HEK293 (cell line): ENCODE data around the gene EIF2B5.
A peak's percentile ranks its signal among the peaks of the same experiment; 100 is the strongest.

Source experiments
- CTCF ChIA-PET: fragments of 350-600 bp; formaldehyde crosslinking; extraction: SDS; loops from one replicate; lab custom pipeline; 2021; ENCODE audit warnings: antibody characterized with exemption; lab: Yijun Ruan, JAX
- POLR2A ChIA-PET: fragments of 300-600 bp; formaldehyde crosslinking; extraction: SDS; loops from one replicate; lab custom pipeline; 2020; ENCODE audit warnings: antibody characterized with exemption, inconsistent platforms; lab: Yijun Ruan, JAX
- H3K27ac ChIP-seq: fragments of 200-500 bp; sonication (Bioruptor generic); 2 replicates; pipeline ENCODE4 v1.5.1; 2014; ENCODE audit warnings: low read depth, low read length, control low read depth, inconsistent platforms; ENCODE audit errors: extremely low read depth
- H3K36me3 ChIP-seq, 2 experiments: fragments of 200-500 bp in 1 of 2; sonication (Bioruptor generic) in 1 of 2; 1 replicate in 1 of 2; 2 replicates in 1 of 2; pipeline ENCODE4 v1.5.1; 2014 to 2017; ENCODE audit warnings: inconsistent platforms in 2 of 2, low read length in 2 of 2; ENCODE audit not compliant: control insufficient read depth in 2 of 2, insufficient read depth in 1 of 2
- H3K4me1 ChIP-seq: fragments of 200-500 bp; sonication (Bioruptor generic); 2 replicates; pipeline ENCODE4 v1.5.1; 2014; ENCODE audit warnings: mild to moderate bottlenecking, low read length, inconsistent platforms; ENCODE audit not compliant: control insufficient read depth, insufficient read depth
- H3K4me3 ChIP-seq: 2 replicates; pipeline ENCODE4 v1.5.1; 2011; ENCODE audit warnings: low read depth, mild to moderate bottlenecking, control low read depth, low read length, moderate library complexity
- H3K9me3 ChIP-seq: fragments of 200-500 bp; sonication (Bioruptor generic); 2 replicates; pipeline ENCODE4 v1.5.1; 2014; ENCODE audit warnings: low read depth, low read length, inconsistent platforms; ENCODE audit not compliant: control insufficient read depth, insufficient read depth
- BCL11B ChIP-seq: fragments of 450-650 bp; formaldehyde crosslinking; IDR thresholded peaks from 2 replicates; pipeline ENCODE4 v1.5.1; 2016; ENCODE audit warnings: low read depth, missing biosample characterization, missing genetic modification characterization
- GLIS2 ChIP-seq: fragments of 450-650 bp; formaldehyde crosslinking; IDR thresholded peaks from 2 replicates; pipeline ENCODE4 v1.5.1; 2016; ENCODE audit warnings: missing biosample characterization, missing genetic modification characterization
- HOXC10 ChIP-seq: sonication (generic); formaldehyde crosslinking; IDR thresholded peaks from 2 replicates; pipeline ENCODE4 v1.8.1; 2023; ENCODE audit warnings: mild to moderate bottlenecking, missing genetic modification reagents
- KLF10 ChIP-seq: fragments of 450-650 bp; IDR thresholded peaks from 2 replicates; pipeline ENCODE4 v1.5.1; 2018; ENCODE audit warnings: missing biosample characterization, mild to moderate bottlenecking, missing genetic modification characterization
- PBX3 ChIP-seq: sonication (generic); formaldehyde crosslinking; IDR thresholded peaks from 2 replicates; pipeline ENCODE4 v1.8.1; 2022; ENCODE audit warnings: mild to moderate bottlenecking, moderate library complexity, missing genetic modification reagents
- WT1 ChIP-seq: fragments of 450-650 bp; formaldehyde crosslinking; IDR thresholded peaks from 2 replicates; pipeline ENCODE4 v1.5.1; 2016; ENCODE audit warnings: missing biosample characterization, missing genetic modification characterization
- ZBTB20 ChIP-seq: fragments of 450-650 bp; formaldehyde crosslinking; IDR thresholded peaks from 2 replicates; pipeline ENCODE4 v1.5.1; 2016; ENCODE audit warnings: missing biosample characterization, missing genetic modification characterization
- ZBTB48 ChIP-seq: fragments of 450-650 bp; formaldehyde crosslinking; IDR thresholded peaks from 2 replicates; pipeline ENCODE4 v1.5.1; 2016; ENCODE audit warnings: missing biosample characterization, missing genetic modification characterization
- ZFHX2 ChIP-seq: fragments of 450-650 bp; formaldehyde crosslinking; conservative IDR thresholded peaks from 2 replicates; pipeline ENCODE4 v1.5.1; 2016; ENCODE audit warnings: missing biosample characterization, missing genetic modification characterization
- ZFP69B ChIP-seq: fragments of 450-650 bp; formaldehyde crosslinking; IDR thresholded peaks from 2 replicates; pipeline ENCODE4 v1.5.1; 2016; ENCODE audit warnings: missing biosample characterization, missing genetic modification characterization
- ZIC2 ChIP-seq: fragments of 450-650 bp; formaldehyde crosslinking; IDR thresholded peaks from 2 replicates; pipeline ENCODE4 v1.5.1; 2016; ENCODE audit warnings: missing biosample characterization, missing genetic modification characterization
- ZNF112 ChIP-seq: fragments of 450-650 bp; formaldehyde crosslinking; IDR thresholded peaks from 2 replicates; pipeline ENCODE4 v1.5.0; 2017; ENCODE audit warnings: missing biosample characterization, missing genetic modification characterization
- ZNF202 ChIP-seq: fragments of 450-650 bp; formaldehyde crosslinking; IDR thresholded peaks from 2 replicates; pipeline ENCODE4 v1.5.1; 2016; ENCODE audit warnings: missing biosample characterization, missing genetic modification characterization, borderline replicate concordance
- ZNF239 ChIP-seq: fragments of 450-650 bp; formaldehyde crosslinking; IDR thresholded peaks from 2 replicates; pipeline ENCODE4 v1.5.1; 2016; ENCODE audit warnings: missing biosample characterization, missing genetic modification characterization
- ZNF280C ChIP-seq: fragments of 450-650 bp; formaldehyde crosslinking; IDR thresholded peaks from 2 replicates; pipeline ENCODE4 v1.5.1; 2016; ENCODE audit warnings: missing biosample characterization, missing genetic modification characterization
- ZNF488 ChIP-seq: fragments of 450-650 bp; formaldehyde crosslinking; IDR thresholded peaks from 2 replicates; pipeline ENCODE4 v1.5.1; 2016; ENCODE audit warnings: missing biosample characterization, missing genetic modification characterization
- ZNF561 ChIP-seq: fragments of 450-650 bp; IDR thresholded peaks from 2 replicates; pipeline ENCODE4 v1.5.1; 2018; ENCODE audit warnings: missing biosample characterization, missing genetic modification characterization, borderline replicate concordance
- ZNF571 ChIP-seq: fragments of 450-650 bp; formaldehyde crosslinking; IDR thresholded peaks from 2 replicates; pipeline ENCODE4 v1.5.0; 2017; ENCODE audit warnings: missing biosample characterization, missing genetic modification characterization
- ZNF701 ChIP-seq: fragments of 450-650 bp; formaldehyde crosslinking; IDR thresholded peaks from 2 replicates; pipeline ENCODE4 v1.5.1; 2016; ENCODE audit warnings: missing biosample characterization, missing genetic modification characterization
- ZNF830 ChIP-seq: fragments of 450-650 bp; IDR thresholded peaks from 2 replicates; pipeline ENCODE4 v1.5.0; 2018; ENCODE audit warnings: missing biosample characterization, missing genetic modification characterization, low read depth, mild to moderate bottlenecking, moderate library complexity
- ZSCAN30 ChIP-seq: fragments of 450-650 bp; IDR thresholded peaks from 2 replicates; pipeline ENCODE4 v1.5.1; 2018; ENCODE audit warnings: missing biosample characterization, mild to moderate bottlenecking, missing genetic modification characterization, moderate library complexity
- TF ChIP-seq, protein P1 (sequence below): fragments of 450-650 bp; formaldehyde crosslinking; IDR thresholded peaks from 2 replicates; pipeline ENCODE4 v1.5.1; 2016; ENCODE audit warnings: missing biosample characterization, missing genetic modification characterization
- TF ChIP-seq, protein P2 (sequence below): fragments of 450-650 bp; formaldehyde crosslinking; IDR thresholded peaks from 2 replicates; pipeline ENCODE4 v1.5.1; 2016; ENCODE audit warnings: missing biosample characterization, missing genetic modification characterization
- TF ChIP-seq, protein P3 (sequence below): fragments of 450-650 bp; formaldehyde crosslinking; IDR thresholded peaks from 2 replicates; pipeline ENCODE4 v1.5.1; 2017; ENCODE audit warnings: missing biosample characterization, missing genetic modification characterization

The EIF2B5 gene

GRCh38 chr3:184155644-184156521, 20.7 kb downstream of the EIF2B5 start (continued):
- TF ChIP-seq, protein P1, sequence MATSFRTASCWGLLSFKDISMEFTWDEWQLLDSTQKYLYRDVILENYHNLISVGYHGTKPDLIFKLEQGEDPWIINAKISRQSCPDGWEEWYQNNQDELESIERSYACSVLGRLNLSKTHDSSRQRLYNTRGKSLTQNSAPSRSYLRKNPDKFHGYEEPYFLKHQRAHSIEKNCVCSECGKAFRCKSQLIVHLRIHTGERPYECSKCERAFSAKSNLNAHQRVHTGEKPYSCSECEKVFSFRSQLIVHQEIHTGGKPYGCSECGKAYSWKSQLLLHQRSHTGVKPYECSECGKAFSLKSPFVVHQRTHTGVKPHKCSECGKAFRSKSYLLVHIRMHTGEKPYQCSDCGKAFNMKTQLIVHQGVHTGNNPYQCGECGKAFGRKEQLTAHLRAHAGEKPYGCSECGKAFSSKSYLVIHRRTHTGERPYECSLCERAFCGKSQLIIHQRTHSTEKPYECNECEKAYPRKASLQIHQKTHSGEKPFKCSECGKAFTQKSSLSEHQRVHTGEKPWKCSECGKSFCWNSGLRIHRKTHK (tag by site-specific recombination), result no peak
- TF ChIP-seq, protein P2, sequence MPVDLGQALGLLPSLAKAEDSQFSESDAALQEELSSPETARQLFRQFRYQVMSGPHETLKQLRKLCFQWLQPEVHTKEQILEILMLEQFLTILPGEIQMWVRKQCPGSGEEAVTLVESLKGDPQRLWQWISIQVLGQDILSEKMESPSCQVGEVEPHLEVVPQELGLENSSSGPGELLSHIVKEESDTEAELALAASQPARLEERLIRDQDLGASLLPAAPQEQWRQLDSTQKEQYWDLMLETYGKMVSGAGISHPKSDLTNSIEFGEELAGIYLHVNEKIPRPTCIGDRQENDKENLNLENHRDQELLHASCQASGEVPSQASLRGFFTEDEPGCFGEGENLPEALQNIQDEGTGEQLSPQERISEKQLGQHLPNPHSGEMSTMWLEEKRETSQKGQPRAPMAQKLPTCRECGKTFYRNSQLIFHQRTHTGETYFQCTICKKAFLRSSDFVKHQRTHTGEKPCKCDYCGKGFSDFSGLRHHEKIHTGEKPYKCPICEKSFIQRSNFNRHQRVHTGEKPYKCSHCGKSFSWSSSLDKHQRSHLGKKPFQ (tag by site-specific recombination), result no peak
- peak; percentile 56 for TF ChIP-seq ZBTB20 (tag by site-specific recombination)
- TF ChIP-seq ZBTB48, result 0 out of 2 replicates have a peak, but pooled peaks have one; percentile 32
- no peak for TF ChIP-seq HOXC10 (CRISPR knock-in tag)

DNA sequence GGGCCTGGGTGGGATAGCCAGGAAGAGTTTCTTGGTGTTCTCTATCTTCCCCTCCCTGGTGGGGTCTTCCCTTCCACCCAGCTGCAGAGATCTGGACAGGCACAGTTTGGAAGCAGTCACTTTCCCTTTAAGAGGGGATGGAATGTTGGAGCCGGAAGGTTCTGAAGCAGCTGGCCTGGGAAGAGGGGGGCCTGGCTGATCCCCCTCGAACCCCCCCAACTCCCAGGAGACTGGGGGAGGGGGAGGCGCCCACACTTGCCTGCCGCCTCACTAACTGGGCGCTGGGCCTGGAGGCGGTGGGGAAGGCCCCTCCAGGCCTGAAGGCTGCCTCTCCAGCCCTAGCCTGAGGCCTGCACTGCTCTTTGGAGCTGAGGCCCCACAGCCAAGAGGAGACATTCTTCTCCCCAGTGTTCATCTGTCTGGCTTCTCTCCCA, 21.4 kb downstream of the EIF2B5 start:
- H3K9me3 ChIP-seq, result no peaks in the 10 kb centered on the region
- H3K27ac ChIP-seq, result peak overlapping the region; percentile 95
- ChIA-PET POLR2A (interaction anchor here (1.5 to 2.0 kb wide), 5 partner anchors 13 to 28 kb away, joined by 3 to 11 read pairs (median 9); partner anchors contain the start of genes ABCF3 and EIF2B5), CTCF (interaction anchor here (0.6 to 1.6 kb wide), 4 partner anchors 30 to 272 kb away, joined by 3 read pairs; partner anchors contain the start of gene PARL)
- H3K36me3 ChIP-seq, result peaks cover 0 to 11% of the 10 kb centered on the region in 2 experiments; a peak in 2 of 3 replicates
- H3K4me1 ChIP-seq, result no peaks in the 10 kb centered on the region
- H3K4me3 ChIP-seq, result peak overlapping the region; percentile 82
- TF ChIP-seq ZFP69B, result no peak
- 0 out of 2 replicates have a peak, but pooled peaks have one; percentile 15 for TF ChIP-seq ZSCAN30 (tag by site-specific recombination)
- TF ChIP-seq ZNF280C (tag by site-specific recombination), result no peak
- TF ChIP-seq KLF10, result no peak
- peak; percentile 88 for TF ChIP-seq ZFHX2 (tag by site-specific recombination)
- TF ChIP-seq ZNF488, result no peak
- TF ChIP-seq, protein P3, sequence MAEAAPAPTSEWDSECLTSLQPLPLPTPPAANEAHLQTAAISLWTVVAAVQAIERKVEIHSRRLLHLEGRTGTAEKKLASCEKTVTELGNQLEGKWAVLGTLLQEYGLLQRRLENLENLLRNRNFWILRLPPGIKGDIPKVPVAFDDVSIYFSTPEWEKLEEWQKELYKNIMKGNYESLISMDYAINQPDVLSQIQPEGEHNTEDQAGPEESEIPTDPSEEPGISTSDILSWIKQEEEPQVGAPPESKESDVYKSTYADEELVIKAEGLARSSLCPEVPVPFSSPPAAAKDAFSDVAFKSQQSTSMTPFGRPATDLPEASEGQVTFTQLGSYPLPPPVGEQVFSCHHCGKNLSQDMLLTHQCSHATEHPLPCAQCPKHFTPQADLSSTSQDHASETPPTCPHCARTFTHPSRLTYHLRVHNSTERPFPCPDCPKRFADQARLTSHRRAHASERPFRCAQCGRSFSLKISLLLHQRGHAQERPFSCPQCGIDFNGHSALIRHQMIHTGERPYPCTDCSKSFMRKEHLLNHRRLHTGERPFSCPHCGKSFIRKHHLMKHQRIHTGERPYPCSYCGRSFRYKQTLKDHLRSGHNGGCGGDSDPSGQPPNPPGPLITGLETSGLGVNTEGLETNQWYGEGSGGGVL (tag by site-specific recombination), result peak; percentile 96
- no peak for TF ChIP-seq PBX3 (CRISPR knock-in tag)
- peak; percentile 58 for TF ChIP-seq GLIS2
- no peak for TF ChIP-seq ZNF202 (tag by site-specific recombination)
- TF ChIP-seq ZIC2 (tag by site-specific recombination), result no peak
- no peak for TF ChIP-seq ZNF830
- TF ChIP-seq BCL11B (tag by site-specific recombination), result no peak
- TF ChIP-seq ZNF112 (tag by site-specific recombination), result no peak
- no peak for TF ChIP-seq ZNF239
- no peak for TF ChIP-seq WT1
- TF ChIP-seq ZNF571, result no peak
- TF ChIP-seq ZNF701 (tag by site-specific recombination), result no peak
- no peak for TF ChIP-seq ZNF561 (tag by site-specific recombination)
